ENCODE data around the gene CARD16. TPM values are rescaled to one million over a fixed set of nuclear protein-coding genes. Genes with fewer than 3 reads are reported as not detected.
"Not testable (repeated sequence)": the region's sequence is repeated elsewhere in the genome, so short reads cannot be mapped to it uniquely, and the experiment has no call there.

CARD16 gene
- total RNA-seq, 1 experiment from 2014 or later = not detected

DNA sequence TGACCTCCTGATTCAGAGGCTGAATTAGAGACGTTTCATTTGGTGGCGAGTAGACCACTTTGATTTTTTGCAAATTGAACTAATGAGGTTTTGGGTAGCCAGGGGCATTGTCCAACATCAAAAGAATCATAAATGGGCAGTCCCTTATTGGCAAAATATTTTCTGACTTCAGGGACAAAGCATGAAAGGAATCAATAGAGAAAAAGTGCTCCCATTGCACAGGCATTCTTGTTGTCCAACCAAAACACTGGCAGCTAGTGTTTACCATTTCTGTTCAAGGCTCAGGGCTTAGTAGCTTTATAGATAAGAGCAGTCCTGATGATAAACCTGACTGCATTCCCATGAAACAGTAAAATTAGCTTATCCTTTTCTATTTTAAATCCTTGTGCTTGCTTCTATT, 6.4 kb upstream of the CARD16 start:
- no peak for DNase-seq (ENCODE audit: low spot score)

DNA sequence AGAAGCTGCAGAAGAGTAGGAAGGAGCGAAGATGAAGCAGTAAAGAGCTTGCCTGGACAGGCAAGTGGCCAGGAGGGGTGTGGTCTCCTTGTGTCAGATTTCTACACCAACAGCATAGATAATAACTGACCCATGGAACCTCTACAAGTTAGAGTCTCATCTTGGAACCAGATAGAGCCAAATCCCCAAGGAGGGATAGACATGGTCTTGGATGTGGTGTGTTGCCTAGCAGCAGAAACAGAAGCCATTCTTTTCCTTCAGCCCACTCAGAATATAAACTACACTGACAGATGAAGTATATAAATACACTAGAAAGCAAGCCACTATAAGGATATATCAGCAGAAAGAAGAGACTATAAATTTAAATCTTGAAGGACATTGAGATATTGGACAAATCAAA, 4.3 kb upstream of the CARD16 start:
- DNase-seq (ENCODE audit: low spot score) = no peak

DNA sequence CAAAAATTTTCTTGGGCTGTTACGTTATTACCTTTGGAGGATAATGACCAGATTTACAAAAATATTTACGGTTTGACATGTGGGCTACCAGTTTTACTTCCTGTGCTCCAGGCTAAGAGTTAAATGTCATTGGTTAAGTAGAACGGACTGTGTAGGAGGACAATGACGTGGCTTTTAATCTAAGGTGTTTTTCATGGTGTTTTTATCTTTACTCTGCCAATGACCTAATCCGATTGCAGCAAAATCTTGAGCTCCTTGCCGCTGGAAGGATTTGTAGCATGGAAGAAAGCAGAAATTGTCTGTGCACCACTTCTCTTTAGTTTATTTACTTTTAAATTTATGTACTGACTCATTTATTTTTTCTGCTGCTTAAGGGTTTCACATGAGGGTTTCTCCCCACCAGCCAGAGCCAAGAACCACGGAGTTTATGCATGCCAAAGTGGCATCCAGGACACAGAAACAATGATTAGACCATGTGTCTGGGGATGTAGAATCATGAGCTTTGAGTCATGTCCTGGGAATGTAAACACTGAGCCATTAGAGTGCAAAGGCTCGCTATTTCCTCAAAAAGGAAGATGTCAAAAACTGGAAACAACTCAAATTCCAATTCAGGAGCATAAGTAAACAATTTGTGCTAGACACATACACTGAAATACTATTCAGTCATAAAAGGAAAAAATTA, 1.9 kb upstream of the CARD16 start:
- DNase-seq (ENCODE audit: low spot score) = peak; percentile 64

DNA sequence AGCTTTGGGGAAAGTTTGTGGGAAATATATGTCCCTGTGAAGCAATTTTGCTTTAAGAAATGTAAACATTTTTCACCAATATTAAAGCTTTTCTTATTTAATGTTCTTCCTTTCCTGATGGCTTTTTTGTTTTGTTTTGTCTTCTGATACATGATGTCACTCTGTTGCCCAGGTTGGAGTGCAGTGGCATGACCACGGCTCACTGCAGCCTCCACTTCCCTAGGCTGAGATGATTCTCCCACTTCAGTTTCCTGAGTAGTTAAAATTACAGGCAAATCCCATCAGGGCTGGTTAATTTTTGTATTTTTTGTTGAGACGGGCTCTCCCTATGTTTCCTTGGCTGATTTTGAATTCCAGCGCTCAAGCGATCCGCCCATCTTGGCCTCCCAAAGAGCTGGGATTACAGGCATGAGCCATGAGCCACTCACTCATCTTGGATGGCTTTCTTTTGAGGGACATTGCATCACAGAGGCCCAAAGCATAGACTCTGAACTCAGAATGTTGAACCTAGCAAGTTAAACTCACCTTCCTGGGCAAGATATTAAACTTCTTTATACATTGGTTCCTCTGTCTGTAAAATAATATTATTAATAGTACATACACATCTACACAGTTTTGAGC, 651 bp upstream of the CARD16 start:
- no peak for DNase-seq (ENCODE audit: low spot score)

DNA sequence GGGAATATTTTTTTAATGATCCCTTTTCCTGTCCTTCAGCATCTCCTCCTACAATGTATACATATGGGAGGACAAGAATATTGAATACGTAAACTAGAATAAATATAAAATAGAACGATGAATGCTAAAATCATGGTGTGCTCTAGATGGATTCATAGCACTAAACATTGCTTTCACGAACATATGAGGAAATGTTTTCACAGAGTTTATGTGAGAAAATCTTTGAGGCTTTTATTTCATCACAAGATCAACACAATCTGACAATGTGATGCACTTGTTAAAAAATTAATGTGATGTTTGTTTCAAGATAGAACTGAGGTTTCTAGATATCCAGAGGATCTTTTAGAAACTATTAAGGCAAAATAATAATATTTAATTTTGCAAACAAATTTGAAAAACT, 3.0 kb downstream of the CARD16 start:
- no peak for DNase-seq (ENCODE audit: low spot score)

DNA sequence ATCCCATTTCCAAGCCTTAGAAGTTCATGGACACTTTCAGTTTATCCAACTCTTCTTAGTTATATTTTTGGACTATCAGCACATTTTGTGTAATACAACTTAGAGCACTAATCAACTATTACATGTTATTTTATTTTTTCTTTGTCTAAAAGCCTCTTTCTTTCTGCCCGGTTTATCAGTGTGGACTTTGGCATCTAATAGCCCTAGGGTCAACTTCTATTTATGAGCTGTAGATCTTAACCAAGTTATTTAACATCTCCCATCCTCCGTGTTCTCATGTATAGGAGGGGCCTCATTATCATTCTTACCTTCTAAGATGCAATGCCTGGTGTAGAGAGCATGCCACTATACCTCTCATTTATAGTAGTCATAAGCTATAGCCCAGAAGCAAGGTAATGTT, 4.4 kb downstream of the CARD16 start:
- DNase-seq (ENCODE audit: low spot score) = no peak

DNA sequence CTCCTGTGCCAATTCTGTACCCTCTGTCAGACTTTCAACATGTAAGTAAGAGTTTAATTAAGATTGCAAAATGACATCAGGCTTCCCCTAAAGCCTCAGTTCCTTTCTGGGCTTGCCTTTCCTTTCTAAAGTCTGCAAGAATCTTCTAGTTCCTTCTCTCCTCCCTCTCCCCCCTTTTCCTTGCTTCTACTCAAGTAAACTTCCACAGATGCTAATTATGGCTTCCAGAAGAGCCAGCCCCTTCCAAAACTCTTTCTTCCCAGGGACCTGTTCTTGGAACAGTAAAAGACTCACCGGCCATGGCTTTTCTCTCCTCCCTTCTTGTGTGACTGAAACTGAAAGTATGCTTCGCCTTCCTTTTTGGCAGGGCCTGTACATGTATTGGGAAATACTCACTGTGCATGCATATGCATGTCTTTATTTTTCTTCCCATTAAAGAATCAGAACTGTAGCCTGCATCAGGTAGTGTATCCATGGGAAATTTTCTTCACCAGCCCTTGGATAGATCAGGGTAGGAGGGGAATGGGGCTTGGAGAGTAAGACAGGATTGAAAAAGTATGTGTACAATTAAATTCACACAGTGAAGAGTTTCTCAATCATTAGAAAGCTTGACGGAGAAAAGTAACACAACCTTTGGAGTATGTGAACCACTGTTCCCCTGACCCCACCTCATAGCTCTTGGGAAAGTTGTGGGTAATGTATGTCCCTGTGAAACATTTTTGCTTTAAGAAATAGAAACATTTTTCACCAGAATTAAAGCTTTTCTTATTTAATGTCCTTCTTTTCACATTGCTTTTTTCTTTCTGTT, 10.1 kb downstream of the CARD16 start, which contains the start of gene CASP1:
TSS of gene CASP1 (minus strand) at position 332 of the 808 bp plus-strand sequence. CDS start at position 301, 31 bp downstream.
- DNase-seq (ENCODE audit: low spot score) = no peak

DNA sequence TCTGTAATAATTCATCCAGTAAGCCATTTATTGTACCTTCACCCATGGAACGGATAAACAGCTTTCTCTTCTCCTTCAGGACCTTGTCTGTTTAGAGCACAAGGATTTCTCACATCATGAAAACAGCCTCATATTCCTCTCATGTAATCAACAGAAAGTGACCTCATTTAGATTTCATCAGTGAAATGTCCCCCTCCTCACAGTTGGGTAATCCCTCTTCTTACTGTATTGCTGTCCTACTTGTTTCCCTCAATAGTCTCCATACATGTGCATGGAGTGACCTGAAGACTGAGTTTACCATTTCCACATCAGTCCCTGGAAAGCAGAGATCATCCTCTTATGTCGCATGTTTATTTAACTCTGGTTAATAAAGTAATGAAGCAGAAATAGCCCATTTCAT, 10.7 kb downstream of the CARD16 start:
- not testable (repeated sequence) for DNase-seq (ENCODE audit: low spot score)

DNA sequence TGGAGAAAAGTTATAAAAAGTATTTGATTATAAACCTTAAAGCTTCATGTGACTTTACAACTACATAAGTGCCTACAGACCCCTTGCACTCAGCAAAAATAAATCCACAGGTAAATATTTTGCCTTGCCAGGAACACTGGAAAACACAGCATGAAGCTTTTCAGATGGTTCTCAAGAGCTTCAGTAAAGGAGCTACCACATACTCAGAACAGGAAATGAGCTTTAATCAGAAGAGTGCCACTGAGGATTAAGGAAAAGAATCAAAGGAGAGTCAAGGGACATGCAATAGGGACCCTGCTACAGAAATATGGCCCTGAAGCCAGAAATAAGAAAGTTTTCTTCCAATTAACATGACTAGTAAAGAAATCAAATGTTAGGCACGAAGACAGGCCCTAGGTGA, 11.4 kb downstream of the CARD16 start:
- DNase-seq (ENCODE audit: low spot score) = no peak

DNA sequence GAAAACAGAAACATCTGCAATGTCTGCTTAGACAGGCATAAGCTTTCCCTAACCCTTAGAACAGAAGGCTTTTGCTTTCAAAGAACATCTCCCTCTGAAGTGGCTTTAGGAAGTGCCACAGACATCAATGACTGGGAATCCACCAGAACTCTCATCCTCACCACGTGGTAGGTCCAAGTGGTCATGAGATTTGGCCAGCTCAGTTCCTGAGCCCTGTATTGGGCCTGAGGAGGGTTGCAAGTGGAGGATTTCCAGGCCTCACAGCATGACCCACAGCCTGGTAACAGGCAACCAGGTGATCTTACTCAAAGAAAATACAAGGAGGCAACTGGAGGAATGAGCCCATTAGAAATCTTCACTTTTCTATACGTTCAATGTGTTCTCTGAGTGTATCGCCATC, 11.8 kb downstream of the CARD16 start:
- DNase-seq (ENCODE audit: low spot score) = no peak

DNA sequence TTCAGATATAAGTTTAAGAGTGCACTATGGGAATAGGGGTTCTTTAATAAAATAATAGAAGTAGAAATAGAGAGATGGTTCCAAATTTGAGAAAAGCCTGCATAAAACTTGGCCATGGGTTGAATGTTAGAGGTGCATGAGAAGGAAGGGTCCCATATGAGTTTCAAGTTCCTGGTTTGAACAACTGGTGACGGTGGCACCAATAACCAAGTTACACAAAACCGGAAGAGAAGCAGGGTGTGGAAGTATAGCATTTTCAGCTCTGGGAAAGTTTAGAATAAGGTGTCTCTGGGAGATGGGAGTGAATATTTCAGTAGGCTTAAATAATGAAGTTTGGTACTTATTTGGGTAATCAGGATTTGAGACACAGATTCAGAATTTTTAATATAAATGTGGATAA, 12.6 kb downstream of the CARD16 start:
- DNase-seq (ENCODE audit: low spot score) = no peak

DNA sequence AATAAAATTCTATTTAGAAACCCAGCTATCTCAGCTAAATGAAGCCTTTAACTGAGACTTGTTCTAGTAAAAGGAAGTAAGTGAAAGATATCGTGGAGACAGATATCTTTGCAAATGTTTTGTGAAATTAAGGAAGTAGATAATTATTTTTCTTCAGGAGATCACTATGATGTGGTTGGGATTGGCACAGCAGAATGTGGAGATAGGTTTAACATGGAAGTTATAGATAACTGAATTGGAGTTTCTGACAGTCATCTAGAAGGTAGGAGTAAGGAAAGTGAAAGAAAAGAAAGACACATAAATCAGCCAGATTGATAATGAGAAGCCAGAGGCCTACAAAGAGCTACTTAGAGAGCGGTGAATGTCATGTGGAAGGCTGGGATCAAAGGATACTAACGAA, 17.5 kb downstream of the CARD16 start:
- DNase-seq (ENCODE audit: low spot score) = peak; percentile 2

DNA sequence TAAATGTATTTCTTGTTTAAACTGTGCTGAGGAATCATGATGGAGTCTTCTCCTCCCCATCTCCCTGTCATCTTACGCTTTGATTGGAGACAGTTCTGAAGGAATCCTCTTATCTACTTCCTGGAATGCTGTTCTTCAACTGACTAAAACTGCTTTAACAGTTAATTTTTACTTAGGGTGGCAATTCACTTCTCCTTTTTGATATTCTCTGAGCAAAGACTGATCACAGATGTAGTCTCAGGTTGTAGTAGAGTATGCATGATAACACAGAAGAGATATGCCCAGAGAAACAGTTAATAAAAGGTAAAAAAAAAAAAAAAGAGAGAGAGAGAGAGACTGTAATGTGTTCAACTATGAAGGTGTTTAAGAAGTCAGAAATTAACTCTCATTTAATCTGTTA, 20.7 kb downstream of the CARD16 start:
- DNase-seq (ENCODE audit: low spot score) = no peak

DNA sequence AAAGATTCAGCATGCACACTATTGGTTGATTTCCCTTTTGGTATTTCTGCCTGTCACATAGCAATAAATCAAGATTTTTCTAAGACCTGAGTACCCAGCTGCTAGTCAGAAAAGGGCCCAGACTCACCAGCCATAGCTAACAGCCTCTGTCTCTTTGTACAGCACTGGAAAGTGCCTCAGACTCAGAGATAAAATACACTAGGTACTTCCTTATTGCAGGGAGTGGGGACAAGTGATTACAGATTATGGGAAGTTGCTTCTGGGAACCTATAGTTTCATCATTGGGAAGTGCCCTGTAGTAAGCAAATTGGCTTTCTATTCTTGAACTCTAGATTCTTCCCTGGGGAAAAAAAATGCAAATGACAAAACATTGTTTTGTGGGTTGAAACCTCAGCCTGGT, 22.1 kb downstream of the CARD16 start, which contains the start of gene CASP5:
TSS of gene CASP5 (minus strand) at position 166 of the 400 bp plus-strand sequence. CDS start at position 134, 32 bp downstream.
- DNase-seq (ENCODE audit: low spot score) = no peak

DNA sequence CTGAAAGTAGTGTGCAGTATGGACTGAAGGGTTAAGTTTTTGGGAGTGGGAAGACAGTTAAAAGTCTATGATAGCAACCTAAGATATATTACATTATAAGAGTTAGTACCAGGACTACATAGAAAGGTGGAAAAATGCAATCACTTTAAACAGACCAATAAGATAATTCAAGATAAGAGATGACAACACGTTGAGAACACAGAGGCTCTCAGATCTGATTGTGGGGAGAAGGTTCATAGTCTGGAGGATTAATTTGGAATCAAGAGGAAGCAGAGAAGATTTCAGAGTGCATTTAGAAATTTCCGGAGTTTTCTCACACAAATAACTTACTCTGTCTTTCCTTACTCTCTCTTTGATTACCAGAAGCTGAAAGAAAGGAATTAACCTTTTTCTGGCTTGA, 22.6 kb downstream of the CARD16 start:
- no peak for DNase-seq (ENCODE audit: low spot score)

DNA sequence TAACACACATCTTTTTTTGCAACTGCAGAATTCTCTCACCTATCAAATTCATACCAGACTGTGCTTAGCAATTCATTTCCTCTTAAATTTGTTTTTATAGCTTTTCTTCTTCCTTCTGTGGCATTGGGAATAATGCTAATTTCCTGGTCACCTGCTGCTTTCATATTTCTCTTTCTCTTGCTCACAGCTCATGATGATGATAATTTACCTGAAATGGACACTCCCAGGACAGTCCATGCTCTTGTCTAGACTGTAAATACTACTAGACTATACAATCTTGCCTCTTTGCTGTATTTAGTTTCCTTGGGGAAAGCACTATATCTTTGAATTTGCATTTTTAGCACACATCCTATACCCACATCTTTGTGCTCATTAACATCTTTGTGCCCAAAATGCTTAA, 37.7 kb downstream of the CARD16 start:
- no peak for DNase-seq (ENCODE audit: low spot score)

DNA sequence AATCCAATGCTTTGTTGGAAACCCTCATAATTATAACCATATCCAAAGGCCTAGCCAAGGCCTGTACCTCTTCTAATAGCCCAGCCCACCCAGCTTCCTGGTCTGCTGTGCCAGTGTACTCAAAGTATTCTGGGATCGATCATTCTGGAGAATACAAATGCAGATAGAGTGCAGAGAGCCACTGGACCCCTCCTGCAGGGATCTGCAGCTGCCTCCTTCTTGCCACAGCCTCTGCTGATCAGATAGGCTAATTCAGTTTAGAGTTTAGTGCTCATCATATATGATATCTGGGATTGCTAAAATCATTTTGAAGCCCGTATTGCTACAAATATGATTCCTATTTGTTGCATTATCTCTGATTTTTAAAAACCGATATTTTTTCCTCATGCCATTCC, 39.7 kb downstream of the CARD16 start:
- no peak for DNase-seq (ENCODE audit: low spot score)

DNA sequence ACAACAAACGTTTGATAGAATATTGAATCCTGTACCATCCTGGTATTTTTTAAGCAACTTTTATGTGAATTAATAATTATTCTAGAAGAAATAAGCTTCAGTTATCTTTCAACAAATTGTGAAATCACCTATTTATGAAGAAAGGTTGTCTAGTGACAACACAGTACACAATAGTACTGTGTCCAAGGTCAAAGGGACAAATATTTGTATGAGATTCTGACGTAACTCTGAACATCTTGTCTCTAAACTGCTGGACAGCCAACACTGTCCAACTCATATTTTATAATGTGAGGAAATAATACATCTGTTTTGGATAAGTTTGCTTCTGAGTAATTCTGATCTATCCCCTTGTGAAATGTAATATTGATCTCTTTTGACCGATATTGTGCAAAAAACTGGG, 41.1 kb downstream of the CARD16 start:
- no peak for DNase-seq (ENCODE audit: low spot score)

DNA sequence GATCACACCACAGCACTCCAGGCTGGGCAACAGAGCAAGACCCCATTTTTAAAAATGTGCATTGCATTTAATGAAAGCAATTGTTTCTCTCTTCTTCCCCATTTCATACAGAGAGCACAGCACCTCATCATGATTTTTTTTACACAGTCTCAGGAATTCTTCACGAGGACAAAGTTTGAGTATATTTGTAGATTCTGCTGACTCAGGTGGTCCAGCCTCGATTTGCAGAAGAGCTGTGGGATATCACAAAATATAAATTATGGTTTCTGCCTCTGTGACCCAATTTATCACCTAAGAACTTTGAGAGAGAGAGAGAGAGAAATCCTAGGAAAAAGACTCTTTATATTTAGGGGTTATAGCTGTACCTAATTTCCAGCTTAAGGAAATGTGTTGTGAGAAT, 42.0 kb downstream of the CARD16 start:
- DNase-seq (ENCODE audit: low spot score) = no peak

DNA sequence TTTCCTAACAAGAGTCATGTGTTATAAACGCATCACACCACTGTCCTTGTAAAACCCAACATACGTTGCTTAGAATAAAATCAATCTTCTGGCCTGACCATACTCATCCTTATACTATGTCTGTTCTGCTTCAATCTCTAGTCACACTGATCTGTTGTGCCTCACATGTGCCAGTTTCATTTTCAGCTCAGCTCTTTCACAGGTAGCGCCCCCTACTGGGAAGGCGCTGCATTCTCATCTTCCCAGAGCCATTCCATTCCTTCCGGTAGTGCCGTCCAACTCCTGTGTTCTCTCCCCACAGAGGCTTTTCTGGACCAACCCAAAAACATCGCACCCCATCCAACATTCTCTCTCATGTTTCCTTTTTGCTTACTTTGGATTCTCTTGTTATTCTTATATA, 44.3 kb downstream of the CARD16 start:
- no peak for DNase-seq (ENCODE audit: low spot score)

DNA sequence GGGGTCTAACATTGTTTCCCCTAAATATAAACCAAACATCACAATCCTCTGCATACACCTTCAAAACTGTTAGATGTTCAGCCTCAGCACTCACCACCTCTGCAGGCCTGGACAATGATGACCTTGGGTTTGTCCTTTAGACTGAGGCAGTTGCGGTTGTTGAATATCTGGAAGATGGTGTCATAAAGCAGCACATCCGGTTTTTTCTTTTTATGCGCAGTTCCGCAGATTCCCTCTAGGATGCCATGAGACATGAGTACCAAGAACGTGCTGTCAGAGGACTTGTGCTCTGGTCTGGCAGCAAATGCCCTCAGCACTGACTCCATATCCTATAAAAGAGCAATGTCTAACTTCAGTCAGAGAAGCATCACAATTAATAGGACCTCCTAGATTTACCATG, 45.0 kb downstream of the CARD16 start:
- DNase-seq (ENCODE audit: low spot score) = peak; percentile 56

DNA sequence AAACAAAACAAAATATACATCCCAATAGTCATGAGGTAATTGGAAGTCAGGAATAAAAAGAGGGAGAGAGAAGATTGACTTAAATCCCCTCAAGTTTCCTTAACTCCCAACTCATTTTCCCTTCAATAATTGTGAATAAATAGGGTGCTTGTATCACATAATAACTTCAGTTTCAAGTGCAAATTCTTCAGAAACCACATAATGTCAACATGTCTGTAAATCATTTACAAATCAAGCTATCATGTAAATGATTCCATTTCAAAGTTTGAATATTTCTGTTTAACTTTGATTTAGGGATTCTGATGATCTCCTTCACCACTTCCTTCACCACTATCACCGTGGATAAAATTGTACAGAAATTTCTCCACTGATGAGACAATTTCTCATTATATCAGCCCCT, 45.4 kb downstream of the CARD16 start:
- peak; percentile 18 for DNase-seq (ENCODE audit: low spot score)

DNA sequence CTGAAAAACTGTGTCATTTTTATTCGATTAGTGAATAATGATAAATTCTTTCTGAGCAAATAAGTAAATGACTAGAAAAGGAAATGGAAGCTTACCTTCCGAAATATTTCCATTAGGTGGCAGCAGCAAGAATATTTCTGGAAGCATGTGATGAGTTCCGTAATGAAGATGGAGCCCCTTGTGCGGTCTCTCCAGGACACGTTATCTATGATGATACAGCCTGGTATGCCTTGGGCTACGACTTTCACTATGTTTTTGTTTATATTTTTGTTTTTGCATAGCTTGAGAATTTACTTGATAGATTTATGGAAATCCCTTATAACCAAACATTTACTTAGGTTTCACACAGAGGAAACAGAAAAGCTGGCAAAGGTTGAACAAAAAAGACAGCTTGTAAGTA, 47.8 kb downstream of the CARD16 start:
- peak; percentile 19 for DNase-seq (ENCODE audit: low spot score)
